Measurements from ENCODE around the gene COL18A1.

Gene COL18A1

GRCh38 chr21:45511007-45511406 is 106.0 kb downstream of the COL18A1 start:
- peaks cover 37% of the 10 kb centered on the region for H4K20me1 ChIP-seq (ENCODE audit: insufficient read depth, low read length)
- no peaks in the 10 kb centered on the region for H3K79me2 ChIP-seq (ENCODE audit: insufficient read depth, low read length)
- peaks cover 37% of the 10 kb centered on the region for H3K36me3 ChIP-seq (ENCODE audit: insufficient read depth, low read length)
- no peak for TF ChIP-seq CTCF (IDR thresholded peaks at IDR 0.05; ENCODE audit: borderline replicate concordance, extremely low read depth, low read length, poor library complexity, severe bottlenecking)
- TF ChIP-seq EZH2 (IDR thresholded peaks at IDR 0.05; ENCODE audit: borderline replicate concordance, low read depth, low read length, severe bottlenecking), result no peak
- no peak for DNase-seq
- H3K4me1 ChIP-seq (ENCODE audit: insufficient read depth, low read length), result no peaks in the 10 kb centered on the region
- no peak overlapping the region for H3K4me2 ChIP-seq (ENCODE audit: insufficient read depth, low read length)
- no peaks in the 10 kb centered on the region for H3K27me3 ChIP-seq (ENCODE audit: insufficient read depth, low read length, poor library complexity)
- no peak overlapping the region for H3K9ac ChIP-seq (ENCODE audit: low read depth, low read length)
- no peak overlapping the region for H2AFZ ChIP-seq (ENCODE audit: low read depth, low read length)
- H3K9me3 ChIP-seq (ENCODE audit: insufficient read depth, low read length, severe bottlenecking), result no peaks in the 10 kb centered on the region
- no peak overlapping the region for H3K27ac ChIP-seq (ENCODE audit: low read length)
- no peak for ATAC-seq (ENCODE audit: insufficient read depth, low read depth)
- H3K4me3 ChIP-seq (ENCODE audit: low read depth in 1 of 2, low read length in 2 of 2), result no peak overlapping the region

- Histone ChIP-seq H2AFZ (ENCODE audit: low read depth, low read length) (no peak overlapping the region), H3K4me2 (ENCODE audit: insufficient read depth, low read length) (no peak overlapping the region), H3K36me3 (ENCODE audit: insufficient read depth, low read length) (peaks cover 46% of the 10 kb centered on the region), H4K20me1 (ENCODE audit: insufficient read depth, low read length) (peaks cover 44% of the 10 kb centered on the region), H3K27ac (ENCODE audit: low read length) (no peak overlapping the region), H3K4me1 (ENCODE audit: insufficient read depth, low read length) (no peaks in the 10 kb centered on the region), H3K79me2 (ENCODE audit: insufficient read depth, low read length) (no peaks in the 10 kb centered on the region), H3K27me3 (ENCODE audit: insufficient read depth, low read length, poor library complexity) (no peaks in the 10 kb centered on the region), H3K4me3 (ENCODE audit: low read depth in 1 of 2, low read length in 2 of 2) (no peak overlapping the region), H3K9me3 (ENCODE audit: insufficient read depth, low read length, severe bottlenecking) (no peaks in the 10 kb centered on the region), H3K9ac (ENCODE audit: low read depth, low read length) (no peak overlapping the region)
- ATAC-seq (ENCODE audit: insufficient read depth, low read depth) (no peak), DNase-seq (peak; percentile 31)
- no peak for TF ChIP-seq CTCF (IDR thresholded peaks at IDR 0.05; ENCODE audit: borderline replicate concordance, extremely low read depth, low read length, poor library complexity, severe bottlenecking)
Measured at GRCh38 chr21:45511661-45512431, 106.9 kb downstream of the COL18A1 start.

GRCh38 chr21:45512626-45513002 is 107.6 kb downstream of the COL18A1 start:
- Histone ChIP-seq H3K27me3 (ENCODE audit: insufficient read depth, low read length, poor library complexity) (no peaks in the 10 kb centered on the region), H2AFZ (ENCODE audit: low read depth, low read length) (no peak overlapping the region), H3K9me3 (ENCODE audit: insufficient read depth, low read length, severe bottlenecking) (no peaks in the 10 kb centered on the region), H3K4me1 (ENCODE audit: insufficient read depth, low read length) (no peaks in the 10 kb centered on the region), H3K4me3 (ENCODE audit: low read depth in 1 of 2, low read length in 2 of 2) (no peak overlapping the region), H3K9ac (ENCODE audit: low read depth, low read length) (no peak overlapping the region), H3K4me2 (ENCODE audit: insufficient read depth, low read length) (no peak overlapping the region), H3K27ac (ENCODE audit: low read length) (no peak overlapping the region), H3K36me3 (ENCODE audit: insufficient read depth, low read length) (peaks cover 53% of the 10 kb centered on the region), H4K20me1 (ENCODE audit: insufficient read depth, low read length) (peaks cover 45% of the 10 kb centered on the region), H3K79me2 (ENCODE audit: insufficient read depth, low read length) (0 out of 2 replicates have a peak, but pooled peaks cover 2% of the 10 kb centered on the region)
- no peak for TF ChIP-seq CTCF (IDR thresholded peaks at IDR 0.05; ENCODE audit: borderline replicate concordance, extremely low read depth, low read length, poor library complexity, severe bottlenecking)
- no peak for TF ChIP-seq EZH2 (IDR thresholded peaks at IDR 0.05; ENCODE audit: borderline replicate concordance, low read depth, low read length, severe bottlenecking)
- DNase-seq (no peak), ATAC-seq (ENCODE audit: insufficient read depth, low read depth) (no peak)
